ENCODE results near the gene ITGB2.

ITGB2 gene

DNA sequence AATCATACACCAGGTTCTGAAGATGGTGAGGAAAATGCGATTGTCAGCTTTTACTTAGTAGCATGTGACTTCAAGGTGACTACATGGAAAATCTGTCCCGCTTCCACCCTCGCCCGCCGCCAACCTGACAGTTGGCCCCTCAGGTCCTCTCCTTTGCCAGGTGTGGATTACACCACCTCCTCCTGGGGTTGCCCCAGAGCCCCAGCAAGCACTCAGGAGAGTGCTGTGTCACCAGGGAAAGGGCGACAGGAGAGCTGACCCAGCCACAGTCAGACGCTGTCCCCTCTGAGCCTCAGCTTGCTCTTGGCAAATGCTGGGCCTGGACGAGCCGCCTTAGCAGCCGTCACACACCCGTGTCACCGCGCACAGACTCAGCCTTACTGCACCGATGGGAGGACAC, 65.1 kb downstream of the ITGB2 start:
- DNase-seq (ENCODE audit: low spot score in 2 of 2), result no peak
- Mint-ChIP-seq H3K9me3 (no peaks in the 10 kb centered on the region), H3K36me3 (peaks cover 100% of the 10 kb centered on the region), H3K4me3 (no peak overlapping the region), H3K4me1 (peaks cover 32% of the 10 kb centered on the region), H3K27ac (no peak overlapping the region)
- no peak for ATAC-seq

DNA sequence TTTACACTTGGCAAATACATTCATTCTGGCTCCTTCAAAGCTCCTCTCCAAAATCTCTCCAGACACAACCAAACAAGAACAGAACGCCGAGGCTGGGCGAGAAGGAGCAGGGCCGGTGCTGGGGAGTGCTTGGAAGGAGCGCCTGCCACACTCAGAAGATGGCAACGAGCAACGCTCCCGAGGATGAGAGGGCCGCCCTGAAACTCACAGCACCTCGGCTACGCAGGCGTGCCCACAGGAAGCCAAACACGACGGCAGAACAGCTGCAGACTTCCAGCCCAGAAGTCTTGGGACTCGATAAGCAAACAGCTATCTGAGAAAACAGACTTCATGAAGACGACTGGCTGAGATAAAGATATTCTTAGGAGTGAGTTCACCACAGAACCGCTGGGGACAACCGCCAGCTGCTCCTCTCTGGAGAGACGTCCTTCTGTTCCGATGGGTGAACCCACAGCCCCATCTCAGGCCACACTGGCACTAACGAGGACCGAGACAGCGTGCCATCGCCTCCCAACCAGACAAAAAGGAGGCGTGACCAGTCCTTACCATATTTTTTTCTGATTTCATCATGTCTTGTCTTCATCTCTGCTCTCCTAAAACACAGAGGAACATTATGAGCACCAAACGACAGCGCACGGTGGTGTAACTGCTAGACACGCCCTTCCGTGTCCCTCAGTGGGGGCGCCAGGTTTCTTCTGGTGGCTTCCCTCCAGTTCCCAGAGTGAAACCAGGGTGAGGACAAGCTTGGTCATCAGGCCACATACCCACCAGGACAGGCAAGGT, 65.8 kb downstream of the ITGB2 start:
- ATAC-seq, result no peak
- Mint-ChIP-seq H3K9me3 (no peaks in the 10 kb centered on the region), H3K36me3 (peaks cover 100% of the 10 kb centered on the region), H3K27ac (peak overlapping the region; percentile 63), H3K4me1 (peaks cover 27% of the 10 kb centered on the region), H3K4me3 (no peak overlapping the region)
- no peak for DNase-seq (ENCODE audit: low spot score in 2 of 2)

DNA sequence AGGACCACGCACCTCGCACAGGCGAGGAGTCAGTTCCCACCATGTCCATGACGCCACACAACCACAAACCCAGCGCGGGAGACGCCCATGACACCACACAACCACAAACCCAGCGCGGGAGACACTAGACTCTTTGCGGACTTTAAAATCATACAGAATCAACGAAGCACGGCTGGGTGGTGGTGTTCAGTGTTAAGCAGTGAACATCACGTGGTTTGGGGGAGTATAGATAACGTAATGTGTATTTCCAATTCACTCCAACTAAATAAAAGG, 66.4 kb downstream of the ITGB2 start:
- ATAC-seq (peak; percentile 37), DNase-seq (ENCODE audit: low spot score in 2 of 2) (no peak)
- H3K9me3 Mint-ChIP-seq, result no peaks in the 10 kb centered on the region
- peak overlapping the region; percentile 63 for H3K27ac Mint-ChIP-seq
- H3K36me3 Mint-ChIP-seq, result peaks cover 100% of the 10 kb centered on the region
- peaks cover 27% of the 10 kb centered on the region for H3K4me1 Mint-ChIP-seq
- no peak overlapping the region for H3K4me3 Mint-ChIP-seq

DNA sequence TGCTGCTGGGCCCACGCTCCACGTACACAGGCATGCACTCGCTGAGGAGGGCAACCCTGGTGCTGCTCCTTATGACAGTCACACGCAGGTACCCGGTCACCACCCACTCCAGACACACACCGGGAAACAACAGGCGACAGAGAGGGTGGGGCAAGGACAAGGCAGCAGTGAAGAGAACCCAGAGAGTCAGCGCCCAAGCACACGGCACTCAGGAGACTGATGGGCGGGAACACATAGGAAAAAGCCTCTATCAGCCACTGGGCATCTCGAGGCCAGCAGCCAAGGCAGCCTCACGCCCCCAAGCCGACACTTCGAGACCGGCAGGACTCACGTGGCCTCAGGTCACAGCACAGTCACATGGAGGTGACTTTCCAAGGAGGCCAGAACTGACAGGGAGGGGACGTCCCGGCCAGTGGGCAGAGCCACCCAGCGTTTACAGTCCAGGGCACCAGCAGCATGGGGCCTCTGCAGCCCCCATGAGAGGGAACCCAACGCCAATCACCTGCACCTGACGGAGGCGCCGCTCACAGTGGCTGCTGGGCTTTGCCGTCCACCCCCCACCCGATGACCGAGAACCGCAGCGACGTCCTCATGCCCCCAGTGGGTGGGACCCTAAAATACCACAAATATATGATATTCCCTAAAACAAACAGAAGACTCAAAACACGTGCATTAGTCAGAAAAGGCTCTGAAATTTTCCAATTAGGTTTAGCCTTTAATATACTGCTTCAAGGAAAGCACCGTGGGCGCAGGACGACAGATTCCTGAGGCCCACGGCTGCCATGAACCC, 66.9 kb downstream of the ITGB2 start:
- DNase-seq (ENCODE audit: low spot score in 2 of 2) (no peak), ATAC-seq (no peak)
- H3K9me3 Mint-ChIP-seq, result no peaks in the 10 kb centered on the region
- no peak overlapping the region for H3K4me3 Mint-ChIP-seq
- peaks cover 100% of the 10 kb centered on the region for H3K36me3 Mint-ChIP-seq
- H3K27ac Mint-ChIP-seq, result peak overlapping the region; percentile 63
- H3K4me1 Mint-ChIP-seq, result peaks cover 27% of the 10 kb centered on the region

DNA sequence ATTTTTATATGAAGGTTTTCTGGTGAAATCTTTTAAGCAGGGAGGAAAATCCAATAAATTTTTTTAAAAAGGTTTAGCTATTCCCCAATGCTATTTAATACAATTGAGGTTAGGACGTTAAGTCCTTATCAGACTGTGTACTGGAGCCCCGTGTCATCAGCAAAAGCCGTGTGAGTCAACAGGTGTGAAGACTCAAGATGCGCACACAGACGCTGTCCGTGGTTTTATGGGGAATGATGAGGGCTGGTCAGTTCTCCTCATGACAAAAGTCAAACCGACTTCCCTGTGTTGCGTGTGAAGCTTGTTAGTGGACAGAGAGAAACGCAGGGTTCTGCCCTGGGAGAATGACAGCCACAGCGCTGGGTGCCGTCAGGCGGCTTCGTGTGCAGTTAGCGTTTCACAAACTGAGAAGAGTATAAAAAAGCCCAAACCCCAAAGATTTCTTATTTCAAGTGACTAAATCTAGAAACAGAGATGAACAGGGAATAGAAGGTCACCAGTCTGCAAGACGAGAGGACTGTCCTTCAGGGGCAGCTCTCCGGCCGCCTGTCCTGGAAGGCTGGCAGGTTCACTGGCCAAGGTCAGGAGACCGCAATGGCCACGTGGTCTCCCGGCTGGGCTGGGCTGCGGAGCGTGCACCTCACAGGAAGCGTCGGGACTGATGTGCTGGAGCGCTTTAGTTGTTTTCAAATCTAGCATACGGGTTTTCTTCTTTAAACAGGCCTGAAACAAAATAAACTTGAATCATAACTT, 69.6 kb downstream of the ITGB2 start:
- Mint-ChIP-seq H3K4me3 (no peak overlapping the region), H3K27ac (peak overlapping the region; percentile 34), H3K9me3 (no peaks in the 10 kb centered on the region), H3K36me3 (peaks cover 81% of the 10 kb centered on the region), H3K4me1 (peaks cover 32% of the 10 kb centered on the region)
- no peak for ATAC-seq
- DNase-seq (ENCODE audit: low spot score in 2 of 2), result no peak

DNA sequence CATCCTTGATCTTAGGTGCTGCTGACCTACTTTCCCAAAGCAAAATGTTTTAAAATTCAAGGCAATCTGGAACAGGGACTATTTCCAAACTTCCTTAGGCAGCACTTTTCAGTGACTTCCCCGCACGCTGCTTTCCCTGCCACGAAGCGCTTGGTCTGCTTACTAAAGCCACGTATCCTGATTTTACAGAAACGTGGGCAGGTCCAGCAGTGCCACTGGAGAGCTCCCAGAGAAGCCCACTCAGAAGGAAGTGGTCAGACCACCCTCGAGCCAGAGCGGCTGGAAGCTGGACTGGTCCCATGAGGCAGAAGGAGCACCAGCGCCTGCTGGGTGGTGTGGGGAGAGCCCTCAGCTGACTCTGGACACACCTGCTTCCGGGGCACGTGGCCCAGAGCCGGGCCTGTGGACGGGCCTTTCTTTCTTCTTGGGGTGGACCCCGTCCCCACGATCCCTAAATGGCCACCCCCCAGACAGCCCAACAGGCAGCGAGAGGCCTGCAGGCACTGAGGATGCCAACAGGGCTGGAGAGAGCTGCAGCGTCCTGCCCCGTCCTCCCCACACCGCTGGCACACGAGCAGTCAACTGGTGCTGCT, 70.4 kb downstream of the ITGB2 start:
- Mint-ChIP-seq H3K27ac (no peak overlapping the region), H3K4me3 (no peak overlapping the region), H3K36me3 (peaks cover 73% of the 10 kb centered on the region), H3K4me1 (peaks cover 31% of the 10 kb centered on the region), H3K9me3 (no peaks in the 10 kb centered on the region)
- no peak for ATAC-seq
- no peak for DNase-seq (ENCODE audit: low spot score in 2 of 2)

DNA sequence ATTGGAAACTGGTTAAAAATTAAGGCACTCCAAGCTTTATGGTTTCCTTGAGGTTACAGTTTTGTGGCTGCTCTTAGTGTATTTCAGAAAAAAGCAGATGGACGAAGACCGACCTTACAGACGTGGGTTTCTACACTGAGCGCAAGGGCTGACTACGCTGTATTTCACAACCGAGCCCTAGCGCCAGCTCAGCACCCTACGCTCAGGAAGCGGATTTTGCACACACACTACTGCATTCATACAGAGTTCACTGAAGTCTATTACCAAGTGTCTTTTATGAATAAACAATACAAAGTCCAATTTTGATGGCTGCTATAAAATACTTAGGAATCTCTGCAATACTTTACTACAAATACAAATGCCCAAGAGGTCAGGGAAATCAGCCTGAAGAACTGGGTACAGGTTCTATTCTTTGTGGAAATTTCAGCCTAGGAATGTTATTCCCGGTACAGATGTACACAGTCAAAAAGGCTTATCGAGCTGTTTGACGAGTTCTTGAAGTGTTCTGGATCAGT, 71.0 kb downstream of the ITGB2 start:
- peaks cover 25% of the 10 kb centered on the region for H3K4me1 Mint-ChIP-seq
- H3K9me3 Mint-ChIP-seq, result no peaks in the 10 kb centered on the region
- H3K27ac Mint-ChIP-seq, result no peak overlapping the region

DNA sequence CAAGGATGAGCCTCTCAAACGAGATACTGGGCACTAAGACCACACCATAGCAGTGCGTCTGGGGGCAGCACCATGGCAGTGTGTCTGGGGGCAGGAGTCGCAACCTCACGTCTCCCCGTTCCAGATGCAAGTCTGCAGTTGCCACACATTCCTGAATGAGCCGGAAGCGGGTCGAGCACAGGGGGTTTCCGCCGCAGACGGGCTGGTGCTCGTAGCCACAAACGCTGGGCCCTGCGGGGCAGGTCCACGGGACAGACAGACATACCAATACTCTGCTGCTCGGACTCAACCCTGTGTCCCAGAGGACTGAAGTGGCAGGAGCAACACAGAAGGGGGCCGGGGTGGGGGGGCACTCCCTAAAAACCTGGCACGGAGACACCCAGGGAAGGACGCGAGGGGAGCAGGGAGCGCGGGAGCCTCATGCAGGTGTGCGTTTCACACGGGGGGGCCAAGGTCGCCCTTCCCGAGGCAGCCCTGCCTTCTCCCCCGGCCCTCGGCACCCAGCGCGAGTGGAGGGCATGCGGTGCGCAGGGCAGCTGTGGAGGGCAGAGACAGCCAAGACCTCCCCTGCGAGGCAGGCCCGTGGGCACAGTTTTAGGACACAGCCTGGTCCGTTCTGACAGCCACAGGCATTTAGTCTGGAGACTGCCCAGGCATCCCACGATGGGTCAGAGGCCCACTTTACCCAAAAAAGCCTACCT, 71.7 kb downstream of the ITGB2 start:
- DNase-seq (ENCODE audit: low spot score in 2 of 2), result no peak
- ATAC-seq, result no peak
- peaks cover 18% of the 10 kb centered on the region for H3K4me1 Mint-ChIP-seq
- no peak overlapping the region for H3K27ac Mint-ChIP-seq
- H3K4me3 Mint-ChIP-seq, result no peak overlapping the region
- peaks cover 65% of the 10 kb centered on the region for H3K36me3 Mint-ChIP-seq
- no peaks in the 10 kb centered on the region for H3K9me3 Mint-ChIP-seq

More for the DNA sequence above, 71.0 kb downstream of the ITGB2 start:
- peaks cover 67% of the 10 kb centered on the region for H3K36me3 Mint-ChIP-seq
- no peak overlapping the region for H3K4me3 Mint-ChIP-seq
- ATAC-seq (no peak), DNase-seq (ENCODE audit: low spot score in 2 of 2) (no peak)

DNA sequence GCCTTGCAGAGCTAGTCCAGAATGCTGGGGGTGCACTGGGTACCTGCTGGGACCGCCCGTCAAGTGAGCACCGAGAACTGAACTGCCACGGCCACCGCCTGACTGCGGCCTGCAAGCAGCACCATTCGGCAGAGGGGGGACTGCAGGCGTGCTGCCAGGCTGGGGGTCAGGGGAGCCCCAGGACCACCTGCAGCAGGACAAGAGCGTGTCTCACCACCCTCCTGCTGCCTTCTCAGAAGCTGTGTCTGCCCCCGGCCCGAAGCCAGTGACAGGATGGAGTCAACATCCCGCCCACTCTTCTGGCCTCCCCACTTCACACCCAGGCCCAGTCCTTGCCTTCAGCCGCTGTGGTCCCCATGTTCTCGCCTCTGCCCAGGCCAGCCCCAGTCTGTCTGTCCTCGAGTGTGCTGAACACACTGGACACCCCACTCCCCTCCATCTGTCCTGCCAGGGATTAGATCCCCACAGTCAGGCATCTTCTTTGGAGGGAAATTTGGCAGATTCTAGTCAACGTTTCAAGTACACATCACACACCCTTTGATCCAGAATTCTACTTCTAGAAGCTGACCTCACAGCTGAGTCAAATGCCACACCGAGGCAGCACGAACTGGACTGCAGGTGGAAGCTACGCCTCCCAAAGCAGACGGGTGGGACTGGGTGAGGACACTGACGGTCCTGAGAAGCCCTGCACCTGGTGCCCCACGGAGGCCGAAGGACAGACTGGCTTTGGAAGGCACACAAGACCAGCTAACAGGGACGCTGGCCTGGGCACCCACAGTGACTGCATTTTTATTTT, 73.2 kb downstream of the ITGB2 start:
- DNase-seq (ENCODE audit: low spot score in 2 of 2), result no peak
- Mint-ChIP-seq H3K4me3 (no peak overlapping the region), H3K27ac (no peak overlapping the region), H3K36me3 (peaks cover 50% of the 10 kb centered on the region), H3K9me3 (no peaks in the 10 kb centered on the region), H3K4me1 (peaks cover 10% of the 10 kb centered on the region)
- ATAC-seq, result no peak

DNA sequence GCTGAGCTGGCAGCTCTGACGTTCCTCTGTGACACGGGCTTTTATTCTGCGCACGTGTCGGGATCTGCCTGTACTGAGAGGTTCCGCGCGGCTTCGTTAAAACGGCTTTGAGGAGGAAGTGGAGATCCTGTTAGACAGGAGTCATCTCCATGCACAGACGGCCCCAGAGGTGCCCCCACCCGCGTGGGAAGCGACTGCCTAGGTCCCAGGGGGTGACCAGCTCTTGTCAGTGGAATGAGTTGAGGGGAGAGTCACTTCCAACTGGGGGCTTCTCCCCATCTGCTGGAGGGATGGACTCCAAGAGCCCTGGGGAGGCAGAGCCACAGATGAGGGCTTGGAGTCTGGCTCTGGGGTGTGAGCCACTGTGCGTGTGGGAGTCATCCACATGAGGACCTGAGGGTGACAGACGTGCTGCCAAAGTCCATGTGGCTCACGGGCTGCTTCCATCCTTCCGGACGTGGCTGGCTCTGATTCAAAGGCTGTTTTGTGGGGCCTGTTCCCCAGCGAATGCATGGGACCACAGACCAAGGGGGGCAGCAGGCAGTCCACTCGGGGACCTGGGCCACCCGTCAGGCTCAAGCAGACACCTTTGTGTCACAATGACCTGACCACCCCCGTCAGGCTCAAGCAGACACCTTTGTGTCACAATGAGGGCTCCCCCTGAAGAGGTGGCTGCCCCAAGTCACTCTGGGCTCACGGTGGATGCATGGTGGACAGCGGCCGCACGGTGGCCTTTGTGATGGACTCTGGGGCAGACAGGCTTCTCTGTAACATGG, 74.0 kb downstream of the ITGB2 start:
- ATAC-seq, result peak; percentile 8
- no peak for DNase-seq (ENCODE audit: low spot score in 2 of 2)
- Mint-ChIP-seq H3K4me3 (peak overlapping the region; percentile 54), H3K36me3 (peaks cover 42% of the 10 kb centered on the region), H3K4me1 (peaks cover 10% of the 10 kb centered on the region), H3K27ac (peak overlapping the region; percentile 74), H3K9me3 (no peaks in the 10 kb centered on the region)

DNA sequence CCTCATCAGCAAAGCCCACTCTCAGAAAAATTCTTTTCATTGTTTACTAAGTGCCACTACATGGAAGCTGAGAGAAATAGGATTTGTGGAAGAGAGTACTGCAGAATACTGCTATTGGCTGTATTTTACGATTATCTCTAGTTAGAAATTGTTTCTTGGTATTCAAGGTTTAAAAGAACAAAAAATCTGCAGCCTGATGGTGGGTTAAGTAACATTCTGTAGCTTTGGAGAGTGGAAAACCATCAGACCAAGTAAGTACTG, 74.5 kb downstream of the ITGB2 start:
- Mint-ChIP-seq H3K27ac (peak overlapping the region; percentile 74), H3K9me3 (no peaks in the 10 kb centered on the region), H3K36me3 (peaks cover 37% of the 10 kb centered on the region), H3K4me1 (peaks cover 10% of the 10 kb centered on the region), H3K4me3 (peak overlapping the region; percentile 54)
- no peak for ATAC-seq
- no peak for DNase-seq (ENCODE audit: low spot score in 2 of 2)

DNA sequence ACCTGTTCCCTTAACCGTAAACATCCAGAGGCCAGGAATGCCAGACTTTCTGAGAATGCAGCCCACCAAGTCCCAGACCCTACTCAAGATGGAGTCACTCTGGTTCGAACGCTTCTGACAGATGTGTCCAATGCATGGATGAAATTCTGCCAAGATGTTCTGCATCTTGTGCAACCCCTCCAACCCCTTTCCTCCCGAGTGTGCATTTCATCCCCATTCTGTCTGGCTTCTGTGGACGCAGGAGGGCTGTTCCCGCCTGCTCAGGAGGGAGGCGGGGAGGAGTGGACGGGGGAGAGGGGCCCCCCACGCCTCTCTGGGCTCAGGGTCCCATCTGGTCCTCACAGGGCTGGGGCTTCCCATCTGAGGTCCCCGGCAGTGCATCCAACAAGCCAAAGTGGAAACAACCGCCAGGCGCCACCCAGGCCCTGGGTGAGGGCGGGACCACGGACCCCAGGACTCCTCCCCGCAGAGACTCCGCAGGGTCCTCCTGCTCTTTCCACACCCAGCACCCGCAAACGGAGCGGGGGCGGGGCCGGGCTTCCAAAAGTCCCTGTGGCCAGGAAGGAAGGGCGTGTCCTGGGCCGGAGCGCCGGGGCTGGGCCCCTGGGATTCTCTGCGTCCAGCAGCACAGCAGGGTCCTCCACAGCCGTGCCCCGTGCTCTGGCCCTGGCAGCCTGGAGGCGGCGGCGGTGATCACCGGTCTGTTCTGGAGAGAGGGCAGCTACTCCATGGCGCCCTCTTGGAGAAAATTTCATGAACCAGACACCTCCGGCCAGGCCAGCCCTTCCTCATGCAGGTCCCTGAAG, 75.1 kb downstream of the ITGB2 start:
- peak; percentile 42 to 72 for DNase-seq (ENCODE audit: low spot score in 2 of 2)
- Mint-ChIP-seq H3K9me3 (no peaks in the 10 kb centered on the region), H3K36me3 (peaks cover 32% of the 10 kb centered on the region)

DNA sequence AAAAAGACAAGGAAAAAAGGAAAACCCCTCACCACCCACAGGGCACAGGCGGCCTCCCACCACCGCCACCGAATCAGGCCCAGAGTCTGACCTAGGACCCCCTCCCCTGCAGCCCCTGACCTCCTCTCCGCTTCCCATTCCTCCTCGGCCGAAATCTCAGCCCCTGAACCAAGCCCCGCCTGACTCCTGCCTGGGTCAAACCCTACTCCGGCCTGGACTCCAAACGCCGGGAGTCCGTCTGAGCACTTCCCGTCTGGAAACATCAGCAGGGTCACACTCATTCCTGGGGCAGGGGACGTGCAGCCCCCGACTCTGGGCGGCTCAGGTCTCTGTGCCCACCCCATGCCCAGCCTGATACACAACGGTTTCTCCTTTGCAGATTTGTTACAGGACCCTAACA, 76.4 kb downstream of the ITGB2 start:
- Mint-ChIP-seq H3K4me3 (peak overlapping the region; percentile 6), H3K4me1 (peaks cover 10% of the 10 kb centered on the region), H3K36me3 (peaks cover 18% of the 10 kb centered on the region), H3K9me3 (no peaks in the 10 kb centered on the region), H3K27ac (no peak overlapping the region)
- ATAC-seq (no peak), DNase-seq (ENCODE audit: low spot score in 2 of 2) (no peak)

More for the DNA sequence above, 75.1 kb downstream of the ITGB2 start:
- Mint-ChIP-seq H3K27ac (peak overlapping the region; percentile 74), H3K4me3 (peak overlapping the region; percentile 54), H3K4me1 (peaks cover 10% of the 10 kb centered on the region)
- ATAC-seq, result peak; percentile 81
